Neural cell (in vitro differentiated cells): Measurements from ENCODE around the gene DBN1.

ENCODE experiments used
- CTCF ChIP-seq: fragments of 450-650 bp; IDR thresholded peaks from 2 replicates; pipeline ENCODE4 v1.5.1; 2014; ENCODE audit warnings: antibody characterized with exemption, mild to moderate bottlenecking, moderate library complexity; ENCODE audit not compliant: poor library complexity, severe bottlenecking
- EZH2 ChIP-seq: fragments of 200-600, 300-800 bp; shearing (Covaris generic), sonication (generic); IDR thresholded peaks from 2 replicates; pipeline ENCODE4 v1.6.1; 2014; ENCODE audit warnings: antibody characterized with exemption, low read length, borderline replicate concordance, mild to moderate bottlenecking; ENCODE audit not compliant: insufficient read depth, poor library complexity, severe bottlenecking
- POLR2AphosphoS5 ChIP-seq: IDR thresholded peaks from 2 replicates; pipeline ENCODE4 v1.6.1; 2012
- REST ChIP-seq: IDR thresholded peaks from 2 replicates; pipeline ENCODE4 v1.6.1; 2012; ENCODE audit warnings: borderline replicate concordance

GRCh38 chr5:177439518-177440053, 33.8 kb downstream of the DBN1 start:
- no peak for TF ChIP-seq EZH2
- no peak for TF ChIP-seq POLR2AphosphoS5
- no peak for TF ChIP-seq CTCF
- TF ChIP-seq REST, result no peak
